Measurements from ENCODE around the gene RIMS3. TPM values are rescaled to one million over a fixed set of nuclear protein-coding genes. Genes with fewer than 3 reads are reported as not detected.

The RIMS3 gene
- total RNA-seq, 1 experiment from 2014 or later: 2.9 TPM

DNA sequence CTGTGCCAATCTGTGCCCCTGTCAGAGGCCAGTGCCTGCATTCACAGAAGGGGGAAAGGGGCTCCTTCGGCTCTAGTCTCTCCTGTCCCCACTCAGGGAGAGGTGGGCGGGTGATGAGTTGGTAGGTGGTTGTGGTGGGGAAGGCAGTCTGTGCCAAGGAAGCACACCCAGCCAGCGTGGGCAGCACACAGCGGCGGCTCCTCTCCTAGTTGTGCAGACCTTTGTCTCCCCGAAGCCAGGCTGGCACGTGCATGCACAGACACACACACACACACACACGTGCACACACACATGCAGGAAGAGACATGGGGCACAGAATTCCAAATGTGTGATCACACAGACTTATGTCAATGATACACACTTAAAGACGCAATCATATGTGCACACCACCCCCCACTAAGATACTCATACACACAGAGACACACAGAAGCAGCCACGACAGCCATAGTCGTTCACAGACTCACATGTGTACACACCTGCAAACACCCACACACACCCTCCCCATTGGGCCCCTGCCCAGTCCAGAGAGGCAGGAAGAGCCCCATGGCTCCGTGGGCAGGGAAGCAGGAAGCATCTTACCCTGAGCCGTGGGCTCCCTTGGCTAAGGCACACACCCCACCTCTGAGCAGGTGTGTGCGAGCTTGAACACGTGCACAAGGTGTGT is 16.4 kb downstream of the RIMS3 start:
- CTCF ChIA-PET: no interaction called here
- DNase-seq (no peak), ATAC-seq (no peak)
- H3K79me2 ChIP-seq (ENCODE audit: low read length): no peaks in the 10 kb centered on the region
- no peak overlapping the region for H3K27ac ChIP-seq (ENCODE audit: low read length)
- H3K9me3 ChIP-seq (ENCODE audit: low read length): no peaks in the 10 kb centered on the region
- H2AFZ ChIP-seq (ENCODE audit: low read length): no peak overlapping the region
- BruUV-seq (replicated peaks): no TSS peak
- H3K4me2 ChIP-seq (ENCODE audit: low read length): no peak overlapping the region
- H3K36me3 ChIP-seq (ENCODE audit: low read depth, low read length): no peaks in the 10 kb centered on the region
- no peaks in the 10 kb centered on the region for H4K20me1 ChIP-seq (ENCODE audit: low read length)
- TF ChIP-seq, protein P1, sequence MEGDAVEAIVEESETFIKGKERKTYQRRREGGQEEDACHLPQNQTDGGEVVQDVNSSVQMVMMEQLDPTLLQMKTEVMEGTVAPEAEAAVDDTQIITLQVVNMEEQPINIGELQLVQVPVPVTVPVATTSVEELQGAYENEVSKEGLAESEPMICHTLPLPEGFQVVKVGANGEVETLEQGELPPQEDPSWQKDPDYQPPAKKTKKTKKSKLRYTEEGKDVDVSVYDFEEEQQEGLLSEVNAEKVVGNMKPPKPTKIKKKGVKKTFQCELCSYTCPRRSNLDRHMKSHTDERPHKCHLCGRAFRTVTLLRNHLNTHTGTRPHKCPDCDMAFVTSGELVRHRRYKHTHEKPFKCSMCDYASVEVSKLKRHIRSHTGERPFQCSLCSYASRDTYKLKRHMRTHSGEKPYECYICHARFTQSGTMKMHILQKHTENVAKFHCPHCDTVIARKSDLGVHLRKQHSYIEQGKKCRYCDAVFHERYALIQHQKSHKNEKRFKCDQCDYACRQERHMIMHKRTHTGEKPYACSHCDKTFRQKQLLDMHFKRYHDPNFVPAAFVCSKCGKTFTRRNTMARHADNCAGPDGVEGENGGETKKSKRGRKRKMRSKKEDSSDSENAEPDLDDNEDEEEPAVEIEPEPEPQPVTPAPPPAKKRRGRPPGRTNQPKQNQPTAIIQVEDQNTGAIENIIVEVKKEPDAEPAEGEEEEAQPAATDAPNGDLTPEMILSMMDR (conservative IDR thresholded peaks at IDR 0.05; ENCODE audit: low read depth, low read length): no peak
- TF ChIP-seq EZH2 (IDR thresholded peaks at IDR 0.05; ENCODE audit: low read length, unreplicated experiment): no peak
- TF ChIP-seq EZH2phosphoT487 (IDR thresholded peaks at IDR 0.05; ENCODE audit: borderline replicate concordance, low read length): no peak
- no peaks in the 10 kb centered on the region for H3F3A ChIP-seq (ENCODE audit: low read length, unreplicated experiment)
- no peak overlapping the region for H3K4me3 ChIP-seq (ENCODE audit: low read length)
- intact Hi-C loops (cut with micrococcal nuclease): no loop called here
- POLR2A ChIA-PET (ENCODE audit: unreplicated experiment): no interaction called here
- no peak overlapping the region for H3K9ac ChIP-seq (ENCODE audit: low read length)
- no peaks in the 10 kb centered on the region for H3K27me3 ChIP-seq (ENCODE audit: low read length)
- peaks cover 20% of the 10 kb centered on the region for H3K4me1 ChIP-seq (ENCODE audit: insufficient read depth, low read length)
- H3K9me2 ChIP-seq (replicated peaks; ENCODE audit: low read length): no peaks in the 10 kb centered on the region

GRCh38 chr1:40648200-40648599 is 17.3 kb downstream of the RIMS3 start:
- H3K36me3 ChIP-seq (ENCODE audit: low read depth, low read length): no peaks in the 10 kb centered on the region
- no peak overlapping the region for H3K4me2 ChIP-seq (ENCODE audit: low read length)
- no peaks in the 10 kb centered on the region for H3K79me2 ChIP-seq (ENCODE audit: low read length)
- H2AFZ ChIP-seq (ENCODE audit: low read length): no peak overlapping the region
- no peaks in the 10 kb centered on the region for H3F3A ChIP-seq (ENCODE audit: low read length, unreplicated experiment)
- no peaks in the 10 kb centered on the region for H3K27me3 ChIP-seq (ENCODE audit: low read length)
- no TSS peak for BruUV-seq (replicated peaks)
- ChIA-PET POLR2A (ENCODE audit: unreplicated experiment) (no interaction called here), CTCF (no interaction called here)
- no peaks in the 10 kb centered on the region for H3K9me3 ChIP-seq (ENCODE audit: low read length)
- no peak overlapping the region for H3K4me3 ChIP-seq (ENCODE audit: low read length)
- no peak overlapping the region for H3K9ac ChIP-seq (ENCODE audit: low read length)
- no peak overlapping the region for H3K27ac ChIP-seq (ENCODE audit: low read length)
- H3K9me2 ChIP-seq (replicated peaks; ENCODE audit: low read length): no peaks in the 10 kb centered on the region
- no peak for ATAC-seq
- peaks cover 20% of the 10 kb centered on the region for H3K4me1 ChIP-seq (ENCODE audit: insufficient read depth, low read length)
- TF ChIP-seq EZH2phosphoT487 (IDR thresholded peaks at IDR 0.05; ENCODE audit: borderline replicate concordance, low read length) (no peak), EZH2 (IDR thresholded peaks at IDR 0.05; ENCODE audit: low read length, unreplicated experiment) (no peak)
- TF ChIP-seq, protein P1 (conservative IDR thresholded peaks at IDR 0.05; ENCODE audit: low read depth, low read length): no peak
- no peak for DNase-seq
- intact Hi-C loops (cut with micrococcal nuclease): no loop called here
- H4K20me1 ChIP-seq (ENCODE audit: low read length): no peaks in the 10 kb centered on the region

DNA sequence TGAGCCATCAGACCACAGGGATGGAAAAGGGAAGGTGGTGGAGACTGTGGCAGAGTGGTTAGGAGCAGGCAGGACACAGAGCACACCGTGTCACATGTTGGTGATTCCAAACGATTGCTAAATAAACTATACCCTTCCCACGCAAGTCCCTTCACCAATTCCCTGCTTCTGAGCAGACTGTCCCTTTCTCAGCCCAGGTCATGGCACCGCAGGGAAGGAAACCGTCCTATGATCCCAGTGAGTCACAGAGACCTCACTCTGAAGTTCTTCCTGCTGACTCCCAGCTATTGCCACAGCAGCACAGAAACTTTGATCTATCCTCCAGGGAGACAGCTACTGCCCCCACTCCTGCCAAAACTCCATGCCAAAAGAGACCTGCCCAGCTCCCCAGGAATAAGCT is 19.2 kb downstream of the RIMS3 start:
- ATAC-seq (no peak; the same call in 1 of the 2 replicates), DNase-seq (peak; percentile 23)
- H3K79me2 ChIP-seq (ENCODE audit: low read length): no peaks in the 10 kb centered on the region
- H4K20me1 ChIP-seq (ENCODE audit: low read length): no peaks in the 10 kb centered on the region
- no peaks in the 10 kb centered on the region for H3K27me3 ChIP-seq (ENCODE audit: low read length)
- H3K4me2 ChIP-seq (ENCODE audit: low read length): no peak overlapping the region
- intact Hi-C loops (cut with micrococcal nuclease): no loop called here
- BruUV-seq (replicated peaks): no TSS peak
- ChIA-PET CTCF (interaction anchor here (0.7 kb wide), 1 partner anchor 19 kb away, joined by 3 read pairs; the partner anchor contains the start of gene RIMS3), POLR2A (ENCODE audit: unreplicated experiment) (no interaction called here)
- no peaks in the 10 kb centered on the region for H3K9me3 ChIP-seq (ENCODE audit: low read length)
- no peaks in the 10 kb centered on the region for H3K9me2 ChIP-seq (replicated peaks; ENCODE audit: low read length)
- no peak overlapping the region for H3K9ac ChIP-seq (ENCODE audit: low read length)
- H3F3A ChIP-seq (ENCODE audit: low read length, unreplicated experiment): no peaks in the 10 kb centered on the region
- no peak for TF ChIP-seq EZH2 (IDR thresholded peaks at IDR 0.05; ENCODE audit: low read length, unreplicated experiment)
- TF ChIP-seq, protein P1 (conservative IDR thresholded peaks at IDR 0.05; ENCODE audit: low read depth, low read length): no peak
- TF ChIP-seq EZH2phosphoT487 (IDR thresholded peaks at IDR 0.05; ENCODE audit: borderline replicate concordance, low read length): no peak
- H3K4me1 ChIP-seq (ENCODE audit: insufficient read depth, low read length): peaks cover 13% of the 10 kb centered on the region
- no peak overlapping the region for H2AFZ ChIP-seq (ENCODE audit: low read length)
- H3K36me3 ChIP-seq (ENCODE audit: low read depth, low read length): no peaks in the 10 kb centered on the region
- H3K4me3 ChIP-seq (ENCODE audit: low read length): no peak overlapping the region
- H3K27ac ChIP-seq (ENCODE audit: low read length): no peak overlapping the region
